Vagina (tissue), 2 donors: ENCODE measurements around the gene PLSCR2.

Source experiments
- POLR2A ChIP-seq, 2 donors: fragments of 450-650 bp; IDR thresholded peaks; one replicate each; pipeline ENCODE4 v1.6.1; 2017; ENCODE audit warnings: antibody characterized with exemption in 2 of 2, mild to moderate bottlenecking in 2 of 2, moderate library complexity in 2 of 2
- POLR2AphosphoS5 ChIP-seq, 2 donors: sonication (generic); formaldehyde crosslinking; IDR thresholded peaks; one replicate each; pipeline ENCODE4 v1.9.0; 2017; ENCODE audit warnings: antibody characterized with exemption in 2 of 2, mild to moderate bottlenecking in 2 of 2, low read depth in 1 of 2; ENCODE audit not compliant: insufficient read depth in 1 of 2
- TF ChIP-seq, protein P1 (sequence below), 3 experiments: fragments of 450-650 bp in 2 of 3; fragments of 200-600 bp in 1 of 3; sonication (generic) in 1 of 3; IDR thresholded peaks; one replicate each; pipeline ENCODE4 v1.5.1; 2017 to 2019; ENCODE audit warnings: antibody characterized with exemption in 3 of 3, mild to moderate bottlenecking in 2 of 3, moderate library complexity in 2 of 3

DNA sequence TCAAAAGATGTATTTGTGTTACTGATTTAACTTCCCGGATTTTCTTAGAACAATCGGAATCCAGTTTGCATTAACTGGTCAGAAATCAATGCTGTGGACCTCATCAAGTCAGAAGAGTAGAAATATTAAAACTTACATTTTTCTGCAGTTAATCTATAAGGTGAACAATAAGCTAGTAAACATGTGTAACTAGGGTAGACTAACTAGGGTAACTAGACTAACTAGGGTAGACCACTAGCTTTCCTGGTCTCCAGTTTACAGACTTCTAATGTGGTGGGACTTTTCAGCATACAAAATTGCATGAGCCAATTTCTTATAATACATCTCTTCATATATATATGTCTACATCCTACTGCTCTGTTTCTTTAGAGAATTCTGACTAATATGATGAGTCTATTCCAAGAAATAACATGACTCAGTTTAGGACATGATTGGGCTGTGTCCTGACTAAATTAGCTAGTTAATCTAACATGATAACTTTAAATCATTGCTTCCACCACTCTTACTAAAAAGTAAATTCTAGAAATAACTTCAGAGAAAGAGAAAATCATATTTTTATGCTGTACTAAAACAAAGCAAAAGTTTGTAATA, 5.3 kb downstream of the PLSCR2 start:
- TF ChIP-seq, protein P1, sequence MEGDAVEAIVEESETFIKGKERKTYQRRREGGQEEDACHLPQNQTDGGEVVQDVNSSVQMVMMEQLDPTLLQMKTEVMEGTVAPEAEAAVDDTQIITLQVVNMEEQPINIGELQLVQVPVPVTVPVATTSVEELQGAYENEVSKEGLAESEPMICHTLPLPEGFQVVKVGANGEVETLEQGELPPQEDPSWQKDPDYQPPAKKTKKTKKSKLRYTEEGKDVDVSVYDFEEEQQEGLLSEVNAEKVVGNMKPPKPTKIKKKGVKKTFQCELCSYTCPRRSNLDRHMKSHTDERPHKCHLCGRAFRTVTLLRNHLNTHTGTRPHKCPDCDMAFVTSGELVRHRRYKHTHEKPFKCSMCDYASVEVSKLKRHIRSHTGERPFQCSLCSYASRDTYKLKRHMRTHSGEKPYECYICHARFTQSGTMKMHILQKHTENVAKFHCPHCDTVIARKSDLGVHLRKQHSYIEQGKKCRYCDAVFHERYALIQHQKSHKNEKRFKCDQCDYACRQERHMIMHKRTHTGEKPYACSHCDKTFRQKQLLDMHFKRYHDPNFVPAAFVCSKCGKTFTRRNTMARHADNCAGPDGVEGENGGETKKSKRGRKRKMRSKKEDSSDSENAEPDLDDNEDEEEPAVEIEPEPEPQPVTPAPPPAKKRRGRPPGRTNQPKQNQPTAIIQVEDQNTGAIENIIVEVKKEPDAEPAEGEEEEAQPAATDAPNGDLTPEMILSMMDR (IDR thresholded peaks at IDR 0.05): no peak
- TF ChIP-seq POLR2AphosphoS5 (IDR thresholded peaks at IDR 0.05; ENCODE audit: insufficient read depth in 1 of 2, low read depth in 1 of 2) (no peak), POLR2A (IDR thresholded peaks at IDR 0.05) (no peak)
